Endodermal cell (in vitro differentiated cells): ENCODE data around the gene MOB4. TPM values are rescaled to one million over a fixed set of nuclear protein-coding genes. Genes with fewer than 3 reads are reported as not detected.

ENCODE experiments used
- DNase-seq: peaks from one replicate; pipeline ENCODE4 v3.0.0-alpha.2; 2017
- H3K27ac ChIP-seq: 2 replicates; pipeline ENCODE4 v1.5.1; 2013; ENCODE audit warnings: mild to moderate bottlenecking, low read depth, low read length, moderate library complexity
- H3K27me3 ChIP-seq: 2 replicates; pipeline ENCODE4 v1.6.1; 2013; ENCODE audit warnings: mild to moderate bottlenecking, low read length, moderate library complexity; ENCODE audit not compliant: insufficient read depth, control insufficient read depth, poor library complexity, severe bottlenecking
- H3K36me3 ChIP-seq: 2 replicates; pipeline ENCODE4 v1.7.0; 2013; ENCODE audit warnings: mild to moderate bottlenecking, low read length, moderate library complexity; ENCODE audit not compliant: control insufficient read depth, insufficient read depth
- H3K4me1 ChIP-seq: one replicate; pipeline ENCODE4 v1.7.0; 2013; ENCODE audit warnings: low read length; ENCODE audit not compliant: control insufficient read depth, insufficient read depth
- H3K4me3 ChIP-seq: 2 replicates; pipeline ENCODE4 v1.5.1; 2013; ENCODE audit warnings: mild to moderate bottlenecking, low read length, moderate library complexity
- H3K9ac ChIP-seq: 2 replicates; pipeline ENCODE4 v1.6.1; 2013; ENCODE audit warnings: mild to moderate bottlenecking, low read length, moderate library complexity; ENCODE audit not compliant: poor library complexity, severe bottlenecking; ENCODE audit errors: extremely low read depth
- H3K9me3 ChIP-seq: 2 replicates; pipeline ENCODE4 v1.6.1; 2013; ENCODE audit warnings: mild to moderate bottlenecking, low read length, moderate library complexity; ENCODE audit not compliant: control insufficient read depth
- H3K27ac Mint-ChIP-seq: 2 replicates; pipeline ENCODE4 v1.8.0; 2020; ENCODE audit warnings: mixed read lengths
- H3K27me3 Mint-ChIP-seq: 2 replicates; pipeline ENCODE4 v1.8.0; 2021; ENCODE audit warnings: mild to moderate bottlenecking, mixed read lengths; ENCODE audit not compliant: insufficient read depth
- H3K36me3 Mint-ChIP-seq: 2 replicates; pipeline ENCODE4 v1.8.0; 2020; ENCODE audit warnings: low read depth, mixed read lengths
- H3K4me1 Mint-ChIP-seq: 2 replicates; pipeline ENCODE4 v1.8.0; 2020; ENCODE audit warnings: mixed read lengths
- H3K4me3 Mint-ChIP-seq: 2 replicates; pipeline ENCODE4 v1.8.0; 2020; ENCODE audit warnings: mild to moderate bottlenecking, moderate library complexity, mixed read lengths
- H3K9me3 Mint-ChIP-seq: 2 replicates; pipeline ENCODE4 v1.8.0; 2020; ENCODE audit warnings: mild to moderate bottlenecking, mixed read lengths
- WGBS, 2 experiments: methylation state at CpG; one replicate each; pipeline versions ENCODE4 v1.1.5 to v1.1.7; 2013; ENCODE audit warnings: missing lambda C conversion rate in 2 of 2, mixed read lengths in 1 of 2; ENCODE audit not compliant: insufficient coverage in 1 of 2, insufficient read length in 1 of 2; 5-methylcytosine and 5-hydroxymethylcytosine counted together
- long read RNA-seq, 4 experiments: library from polyadenylated mRNA in 2 of 4; library from RNA in 1 of 4; library from capped mRNA in 1 of 4; stranded (forward) in 3 of 4; unstranded in 1 of 4; transcript quantifications; one replicate each; pipeline ENCODE4 v2.0.0, GENCODE V29; 2020 to 2021; ENCODE audit warnings: inconsistent platforms in 1 of 4
- polyA plus RNA-seq, 2 experiments: library from polyadenylated mRNA; stranded (reverse); fragments of 50-300 nt; gene quantifications; one replicate each; pipeline ENCODE4 v1.2.3, GENCODE V29; 2013
- total RNA-seq, 2 donors: library from RNA; stranded (reverse); fragmentation: NEBNext Ultra II Directional in 1 of 2; extraction: Animal tissue kit (Norgen Biotek cat#: 25700) in 1 of 2; gene quantifications; 2 replicates in 1 of 2; 3 replicates in 1 of 2; pipeline ENCODE4 v1.2.1, GENCODE V29; 2021
- TF ChIP-seq, protein P1 (sequence below): fragments of 200-600 bp; sonication (generic); conservative IDR thresholded peaks from 2 replicates; pipeline ENCODE4 v1.5.0; 2021; ENCODE audit warnings: antibody characterized with exemption, mild to moderate bottlenecking

MOB4 gene
- total RNA-seq = 10 to 100 TPM; 37.0 to 42.5 TPM
- 56.3 TPM for polyA plus RNA-seq (2013, experiment 1 of 2)
- polyA plus RNA-seq (2013, experiment 2 of 2) = 54.3 TPM
- long read RNA-seq, experiment 1, transcript MOB4-202 (8 exons, 3,986 nt) = major isoform, 31 of 47 reads
- long read RNA-seq, experiment 1, partial matches to known transcripts = 3 of 47 reads
- long read RNA-seq, experiment 1, other reads (novel, unspliced or antisense) = 10 of 47 reads
- long read RNA-seq, experiment 2, transcript MOB4-202 (8 exons, 3,986 nt) = major isoform, 124 of 147 reads
- long read RNA-seq, experiment 2, transcript MOB4-207 (7 exons, 1,021 nt) = minor isoform, 18 of 147 reads
- long read RNA-seq, experiment 2, partial matches to known transcripts = 0 of 147 reads
- long read RNA-seq, experiment 2, other reads (novel, unspliced or antisense) = 4 of 147 reads
- long read RNA-seq, experiment 3, transcript MOB4-207 (7 exons, 1,021 nt) = minor isoform, 57 of 430 reads
- long read RNA-seq, experiment 3, transcript MOB4-202 (8 exons, 3,986 nt) = major isoform, 359 of 430 reads
- long read RNA-seq, experiment 3, partial matches to known transcripts = 5 of 430 reads
- long read RNA-seq, experiment 3, other reads (novel, unspliced or antisense) = 4 of 430 reads
- long read RNA-seq, experiment 4, transcript MOB4-207 (7 exons, 1,021 nt) = minor isoform, 30 of 156 reads
- long read RNA-seq, experiment 4, transcript MOB4-202 (8 exons, 3,986 nt) = major isoform, 123 of 156 reads
- long read RNA-seq, experiment 4, partial matches to known transcripts = 0 of 156 reads
- long read RNA-seq, experiment 4, other reads (novel, unspliced or antisense) = 1 of 156 reads

DNA sequence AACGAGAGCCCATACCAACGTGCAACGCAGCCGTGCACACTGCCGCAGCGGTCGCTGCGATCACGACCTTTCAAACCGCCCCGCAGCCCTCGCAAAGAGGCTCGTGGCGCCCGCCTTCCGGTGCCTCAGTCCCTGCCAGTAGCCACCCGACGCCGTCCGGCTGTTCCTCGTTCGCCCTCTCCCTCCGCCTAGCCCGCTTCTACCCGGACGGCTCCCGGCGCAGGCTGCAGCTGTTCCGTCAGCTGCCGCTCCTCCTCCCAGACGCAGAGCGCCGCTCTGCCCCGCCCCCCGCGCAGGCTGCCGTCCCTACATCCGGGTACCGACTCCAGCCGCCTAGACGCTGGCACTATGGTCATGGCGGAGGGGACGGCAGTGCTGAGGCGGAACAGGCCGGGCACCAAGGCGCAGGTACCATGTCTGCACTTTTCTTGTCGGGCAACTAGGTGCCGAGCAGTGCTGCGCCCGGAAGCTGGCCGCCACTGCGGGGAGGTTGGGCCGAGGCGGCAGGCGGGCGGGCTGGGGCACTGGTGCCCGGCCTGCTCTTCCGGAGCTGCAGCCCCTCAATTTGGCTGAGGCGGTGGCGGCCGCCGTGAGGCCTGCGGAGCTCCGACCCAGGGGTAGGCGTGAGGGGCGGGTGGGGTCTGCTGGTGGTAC, at the start of gene MOB4:
Gene MOB4 (plus strand): TSS at position 328 of the 654 bp plus-strand sequence. CDS start 21 bp downstream, at position 349.
- peak within 1 kb of the TSS; percentile 84 for H3K4me3 Mint-ChIP-seq
- H3K4me1 Mint-ChIP-seq = peaks cover 23% of the 10 kb centered on the region
- peak within 1 kb of the TSS; percentile 93 for H3K4me3 ChIP-seq
- H3K9ac ChIP-seq = peak within 1 kb of the TSS; percentile 56
- no peaks in the 10 kb centered on the region for H3K4me1 ChIP-seq
- H3K9me3 ChIP-seq = no peaks in the 10 kb centered on the region
- peaks cover 13% of the 10 kb centered on the region for H3K9me3 Mint-ChIP-seq
- WGBS, 2 experiments = 0% methylated on average over 25 to 66 of the region's 66 CpGs
- H3K36me3 Mint-ChIP-seq = peaks cover 23% of the 10 kb centered on the region
- no peaks in the 10 kb centered on the region for H3K27me3 ChIP-seq
- peak within 1 kb of the TSS; percentile 67 for H3K27ac ChIP-seq
- DNase-seq = peak; percentile 99
- H3K27ac Mint-ChIP-seq = peak within 1 kb of the TSS; percentile 97
- H3K27me3 Mint-ChIP-seq = no peaks in the 10 kb centered on the region
- peaks cover 12% of the 10 kb centered on the region for H3K36me3 ChIP-seq
- TF ChIP-seq, protein P1, sequence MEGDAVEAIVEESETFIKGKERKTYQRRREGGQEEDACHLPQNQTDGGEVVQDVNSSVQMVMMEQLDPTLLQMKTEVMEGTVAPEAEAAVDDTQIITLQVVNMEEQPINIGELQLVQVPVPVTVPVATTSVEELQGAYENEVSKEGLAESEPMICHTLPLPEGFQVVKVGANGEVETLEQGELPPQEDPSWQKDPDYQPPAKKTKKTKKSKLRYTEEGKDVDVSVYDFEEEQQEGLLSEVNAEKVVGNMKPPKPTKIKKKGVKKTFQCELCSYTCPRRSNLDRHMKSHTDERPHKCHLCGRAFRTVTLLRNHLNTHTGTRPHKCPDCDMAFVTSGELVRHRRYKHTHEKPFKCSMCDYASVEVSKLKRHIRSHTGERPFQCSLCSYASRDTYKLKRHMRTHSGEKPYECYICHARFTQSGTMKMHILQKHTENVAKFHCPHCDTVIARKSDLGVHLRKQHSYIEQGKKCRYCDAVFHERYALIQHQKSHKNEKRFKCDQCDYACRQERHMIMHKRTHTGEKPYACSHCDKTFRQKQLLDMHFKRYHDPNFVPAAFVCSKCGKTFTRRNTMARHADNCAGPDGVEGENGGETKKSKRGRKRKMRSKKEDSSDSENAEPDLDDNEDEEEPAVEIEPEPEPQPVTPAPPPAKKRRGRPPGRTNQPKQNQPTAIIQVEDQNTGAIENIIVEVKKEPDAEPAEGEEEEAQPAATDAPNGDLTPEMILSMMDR = no peak

DNA sequence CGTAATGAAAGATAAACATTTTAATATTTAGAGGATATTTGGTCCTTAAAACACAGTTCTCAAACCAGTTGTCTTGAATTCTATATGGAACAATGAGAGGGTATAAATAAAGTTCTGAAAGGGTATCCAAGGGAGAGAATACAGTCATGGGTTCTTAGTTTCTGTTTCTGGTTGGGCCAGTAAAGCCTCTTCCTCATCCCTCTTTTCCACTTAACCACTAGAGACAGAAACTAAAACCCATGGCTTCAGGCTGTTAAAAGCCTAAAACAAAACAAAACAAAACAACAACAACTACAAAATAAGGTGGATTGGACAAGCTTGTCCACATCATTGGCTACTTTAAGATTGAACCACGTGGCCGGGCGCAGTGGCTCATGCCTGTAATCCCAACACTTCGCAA, 43.7 kb upstream of the MOB4 start:
- no peak overlapping the region for H3K4me3 ChIP-seq
- H3K9me3 ChIP-seq = no peaks in the 10 kb centered on the region
- no peak overlapping the region for H3K9ac ChIP-seq
- H3K4me1 ChIP-seq = no peaks in the 10 kb centered on the region
- H3K27me3 ChIP-seq = no peaks in the 10 kb centered on the region
- TF ChIP-seq, protein P1 = no peak
- Mint-ChIP-seq H3K27me3 (no peaks in the 10 kb centered on the region), H3K4me3 (no peak overlapping the region), H3K9me3 (no peaks in the 10 kb centered on the region), H3K27ac (no peak overlapping the region), H3K36me3 (peaks cover 47% of the 10 kb centered on the region), H3K4me1 (no peaks in the 10 kb centered on the region)
- H3K36me3 ChIP-seq = peaks cover 53% of the 10 kb centered on the region
- no peak for DNase-seq
- no peak overlapping the region for H3K27ac ChIP-seq
- WGBS, 2 experiments = 95 to 100% methylated on average over 2 to 4 of the region's 5 CpGs

DNA sequence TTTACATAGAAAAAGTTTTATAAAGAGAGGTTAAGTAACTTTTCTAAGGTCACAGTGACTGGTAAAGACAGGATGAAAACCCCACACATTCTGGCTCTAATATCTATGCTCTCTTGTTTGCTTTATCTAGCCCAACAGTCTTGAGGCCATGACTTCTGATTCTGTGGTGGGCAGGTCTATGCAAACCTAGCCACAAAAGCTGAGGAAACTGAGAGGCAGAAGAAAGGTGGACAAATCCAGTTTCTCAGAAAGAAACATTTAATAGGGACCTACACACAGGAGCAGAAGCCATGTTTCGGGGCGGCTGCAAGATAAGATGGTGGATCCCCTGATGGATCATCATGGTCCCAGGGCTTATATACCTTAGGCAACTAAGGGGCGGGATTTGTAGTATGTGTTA, 38.1 kb upstream of the MOB4 start:
- no peak overlapping the region for H3K4me3 ChIP-seq
- H3K9ac ChIP-seq = no peak overlapping the region
- no peak overlapping the region for H3K4me3 Mint-ChIP-seq
- TF ChIP-seq, protein P1 = no peak
- H3K4me1 ChIP-seq = no peaks in the 10 kb centered on the region
- peaks cover 42% of the 10 kb centered on the region for H3K36me3 Mint-ChIP-seq
- H3K4me1 Mint-ChIP-seq = no peaks in the 10 kb centered on the region
- no peak for DNase-seq
- no peaks in the 10 kb centered on the region for H3K27me3 ChIP-seq
- no peak overlapping the region for H3K27ac Mint-ChIP-seq
- H3K9me3 ChIP-seq = peaks cover 6% of the 10 kb centered on the region
- WGBS, 2 experiments = 93 to 100% methylated on average over 2 to 3 of the region's 3 CpGs
- no peaks in the 10 kb centered on the region for H3K27me3 Mint-ChIP-seq
- H3K36me3 ChIP-seq = peaks cover 44% of the 10 kb centered on the region
- H3K27ac ChIP-seq = no peak overlapping the region
- H3K9me3 Mint-ChIP-seq = peaks cover 2% of the 10 kb centered on the region
